Ishikawa (cell line): ENCODE measurements around the gene CAMK2A.

ENCODE experiments used
- CEBPB ChIP-seq: IDR thresholded peaks from 2 replicates; pipeline ENCODE4 v1.6.1; 2012
- CREB1 ChIP-seq: IDR thresholded peaks from 2 replicates; pipeline ENCODE4 v1.6.1; 2012; ENCODE audit warnings: low read depth
- EGR1 ChIP-seq: IDR thresholded peaks from 2 replicates; pipeline ENCODE4 v1.6.1; 2012
- EP300 ChIP-seq: IDR thresholded peaks from 2 replicates; pipeline ENCODE4 v1.6.1; 2012; ENCODE audit warnings: borderline replicate concordance
- FOXM1 ChIP-seq: IDR thresholded peaks from 2 replicates; pipeline ENCODE4 v1.6.1; 2012; ENCODE audit warnings: low read depth, borderline replicate concordance
- MAX ChIP-seq: IDR thresholded peaks from 2 replicates; pipeline ENCODE4 v1.6.1; 2012
- NFIC ChIP-seq: IDR thresholded peaks from 2 replicates; pipeline ENCODE4 v1.6.1; 2012
- RAD21 ChIP-seq: IDR thresholded peaks from 2 replicates; pipeline ENCODE4 v1.6.1; 2012; ENCODE audit warnings: low read depth
- REST ChIP-seq: IDR thresholded peaks from 2 replicates; pipeline ENCODE4 v1.6.1; 2012; ENCODE audit warnings: low read depth, mild to moderate bottlenecking
- TAF1 ChIP-seq: IDR thresholded peaks from 2 replicates; pipeline ENCODE4 v1.6.1; 2012; ENCODE audit warnings: low read depth, mild to moderate bottlenecking
- TCF12 ChIP-seq: IDR thresholded peaks from 2 replicates; pipeline ENCODE4 v1.6.1; 2012; ENCODE audit warnings: low read depth
- TEAD4 ChIP-seq: IDR thresholded peaks from 2 replicates; pipeline ENCODE4 v1.6.1; 2012
- USF1 ChIP-seq: IDR thresholded peaks from 2 replicates; pipeline ENCODE4 v1.6.1; 2012
- YY1 ChIP-seq: IDR thresholded peaks from 2 replicates; pipeline ENCODE4 v1.6.1; 2012; ENCODE audit warnings: low read depth
- ZBTB7A ChIP-seq: IDR thresholded peaks from 2 replicates; pipeline ENCODE4 v1.6.1; 2012; ENCODE audit warnings: low read depth

CAMK2A gene

GRCh38 chr5:150245111-150245789 lies 44.3 kb downstream of the CAMK2A start:
- TF ChIP-seq EGR1 (no peak), NFIC (no peak), YY1 (no peak), USF1 (no peak), FOXM1 (no peak), TAF1 (no peak), TCF12 (no peak), REST (no peak), CREB1 (no peak), TEAD4 (no peak), MAX (no peak), EP300 (no peak), RAD21 (no peak), CEBPB (no peak), ZBTB7A (no peak)

- TF ChIP-seq TEAD4 (no peak), NFIC (no peak), TCF12 (no peak), EP300 (no peak), MAX (no peak), RAD21 (no peak), REST (no peak), CREB1 (no peak), EGR1 (no peak), TAF1 (no peak), YY1 (no peak), ZBTB7A (no peak), USF1 (no peak), FOXM1 (no peak), CEBPB (no peak)
Observed at GRCh38 chr5:150244209-150244608, 45.4 kb downstream of the CAMK2A start.

GRCh38 chr5:150243590-150243989 lies 46.0 kb downstream of the CAMK2A start:
- TF ChIP-seq TAF1 (no peak), CREB1 (no peak), ZBTB7A (no peak), FOXM1 (no peak), USF1 (no peak)

DNA sequence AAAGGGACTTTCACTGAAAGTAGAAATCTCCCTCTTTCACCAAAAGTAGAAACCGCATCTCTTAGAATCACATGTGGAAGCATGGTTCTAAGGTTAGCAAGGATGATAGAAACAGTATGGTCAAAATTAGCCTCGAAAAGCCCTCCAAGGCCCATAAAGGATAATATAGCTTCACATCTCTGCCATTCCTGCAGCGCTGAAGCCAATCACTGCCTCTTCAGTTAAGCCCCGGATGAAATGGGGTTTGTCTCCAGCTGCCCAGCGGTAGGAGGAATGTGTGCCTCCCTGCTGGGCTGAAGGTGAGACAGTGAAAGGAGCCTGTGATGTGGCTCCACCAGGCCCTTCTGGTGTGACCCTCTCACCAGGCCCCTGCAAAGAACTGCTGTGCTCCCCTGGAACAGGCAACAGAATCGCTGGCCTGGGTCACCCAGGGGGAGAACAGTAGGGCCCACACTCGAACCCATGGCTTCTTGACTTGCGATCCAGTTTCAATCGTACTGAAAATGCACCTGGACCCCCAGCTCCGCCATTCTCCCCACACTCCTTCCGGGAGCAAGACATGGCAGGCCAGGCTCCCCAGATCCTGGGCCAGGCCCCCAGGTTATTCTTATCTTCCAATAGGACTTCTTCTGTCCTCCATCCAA lies 47.2 kb downstream of the CAMK2A start:
- TF ChIP-seq CEBPB (no peak), TEAD4 (no peak), YY1 (no peak), CREB1 (no peak), EGR1 (no peak), NFIC (no peak), REST (no peak), EP300 (no peak), MAX (no peak), RAD21 (no peak), TCF12 (no peak), TAF1 (no peak), FOXM1 (no peak)
